HepG2 (cell line): ENCODE data around the gene CDC34. TPM values are rescaled to one million over a fixed set of nuclear protein-coding genes. Genes with fewer than 3 reads are reported as not detected.
A peak's percentile ranks its signal among the peaks of the same experiment; 100 is the strongest.

Experiments
- ARHGAP35 ChIP-seq: sonication (generic); formaldehyde crosslinking; IDR thresholded peaks from 2 replicates; pipeline ENCODE4 v1.9.0; 2022; ENCODE audit warnings: mild to moderate bottlenecking, inconsistent platforms, moderate library complexity, missing genetic modification reagents, borderline replicate concordance
- ELF3 ChIP-seq: IDR thresholded peaks from 2 replicates; pipeline ENCODE4 v1.6.1; 2016; ENCODE audit warnings: missing genetic modification reagents, missing compliant biosample characterization
- GATAD2A ChIP-seq: IDR thresholded peaks from 2 replicates; pipeline ENCODE4 v1.6.1; 2016
- MED8 ChIP-seq: sonication (generic); formaldehyde crosslinking; IDR thresholded peaks from 2 replicates; pipeline ENCODE4 v1.8.1; 2023; ENCODE audit warnings: mild to moderate bottlenecking, missing genetic modification reagents; ENCODE audit not compliant: insufficient replicate concordance
- MIER2 ChIP-seq: IDR thresholded peaks from 2 replicates; pipeline ENCODE4 v1.6.1; 2016; ENCODE audit warnings: missing biosample characterization, missing genetic modification reagents
- PCBP1 ChIP-seq: fragments of 200-400 bp; formaldehyde crosslinking; IDR thresholded peaks from 2 replicates; pipeline ENCODE4 v1.6.1; 2017; ENCODE audit warnings: mild to moderate bottlenecking, low read depth, low read length, borderline replicate concordance
- SKI ChIP-seq: fragments of 450-650 bp; IDR thresholded peaks from one replicate; pipeline ENCODE4 v1.6.1; 2018; ENCODE audit warnings: mild to moderate bottlenecking; ENCODE audit not compliant: partially characterized antibody
- TCF12 ChIP-seq, 2 experiments: fragments of 450-650 bp in 1 of 2; sonication (generic) in 1 of 2; formaldehyde crosslinking in 1 of 2; IDR thresholded peaks; 2 replicates each; pipeline versions ENCODE4 v1.6.1 to v1.8.0; 2017 to 2022; ENCODE audit warnings: antibody characterized with exemption in 1 of 2, mild to moderate bottlenecking in 1 of 2, missing genetic modification reagents in 1 of 2, moderate library complexity in 1 of 2
- ZNF350 ChIP-seq: sonication (generic); formaldehyde crosslinking; IDR thresholded peaks from 2 replicates; pipeline ENCODE4 v1.4.0; 2020; ENCODE audit warnings: mild to moderate bottlenecking, low read depth, missing genetic modification reagents, borderline replicate concordance
- ZNF644 ChIP-seq: IDR thresholded peaks from 2 replicates; pipeline ENCODE4 v1.6.1; 2016; ENCODE audit warnings: low read depth
- ZNF788 ChIP-seq: sonication (generic); formaldehyde crosslinking; IDR thresholded peaks from 2 replicates; pipeline ENCODE4 v1.5.0; 2020; ENCODE audit warnings: mild to moderate bottlenecking, missing genetic modification reagents, borderline replicate concordance
- polyA plus RNA-seq, 8 experiments: library from polyadenylated mRNA; depleted of rRNA in 3 of 8; stranded (reverse) in 7 of 8; unstranded in 1 of 8; fragments of >200 nt; fragmentation: Illumina TruSeq in 4 of 8; extraction: Trizol in 4 of 8; gene quantifications; 2 replicates each; pipeline versions ENCODE4 v1.2.1 to v1.2.3, GENCODE V29; 2011 to 2016; ENCODE audit warnings: low read depth in 4 of 8, missing spikeins in 1 of 8, mixed read lengths in 1 of 8; ENCODE audit not compliant: insufficient read depth in 1 of 8
- total RNA-seq, 5 experiments: library from RNA; depleted of rRNA; stranded (reverse); fragments of >200 nt; fragmentation: Illumina TruSeq; extraction: Trizol; gene quantifications; 2 replicates each; pipeline ENCODE4 v1.2.3, GENCODE V29; 2016; ENCODE audit warnings: low read depth in 1 of 5
- TF ChIP-seq, protein P1 (sequence below): sonication (generic); formaldehyde crosslinking; IDR thresholded peaks from 2 replicates; pipeline ENCODE4 v1.4.0; 2020; ENCODE audit warnings: missing genetic modification reagents, borderline replicate concordance
- TF ChIP-seq, protein P2 (sequence below): sonication (generic); formaldehyde crosslinking; IDR thresholded peaks from 2 replicates; pipeline ENCODE4 v1.5.1; 2020; ENCODE audit warnings: mild to moderate bottlenecking, moderate library complexity, missing genetic modification reagents
- TF ChIP-seq, protein P3 (sequence below): sonication (generic); formaldehyde crosslinking; IDR thresholded peaks from 2 replicates; pipeline ENCODE4 v1.4.0; 2020; ENCODE audit warnings: missing genetic modification reagents, mild to moderate bottlenecking, borderline replicate concordance
- TF ChIP-seq, protein P4 (sequence below): sonication (generic); formaldehyde crosslinking; IDR thresholded peaks from 2 replicates; pipeline ENCODE4 v1.4.0; 2020; ENCODE audit warnings: missing genetic modification reagents
- TF ChIP-seq, protein P5 (sequence below): sonication (generic); formaldehyde crosslinking; IDR thresholded peaks from 2 replicates; pipeline ENCODE4 v1.5.0; 2020; ENCODE audit warnings: missing genetic modification reagents, mild to moderate bottlenecking, borderline replicate concordance

CDC34 gene
- total and polyA plus RNA-seq, 2 of the 13 experiments (the other 11 are each of a cell fraction or from before 2014, with no cell fraction given): 138 to 150 TPM

DNA sequence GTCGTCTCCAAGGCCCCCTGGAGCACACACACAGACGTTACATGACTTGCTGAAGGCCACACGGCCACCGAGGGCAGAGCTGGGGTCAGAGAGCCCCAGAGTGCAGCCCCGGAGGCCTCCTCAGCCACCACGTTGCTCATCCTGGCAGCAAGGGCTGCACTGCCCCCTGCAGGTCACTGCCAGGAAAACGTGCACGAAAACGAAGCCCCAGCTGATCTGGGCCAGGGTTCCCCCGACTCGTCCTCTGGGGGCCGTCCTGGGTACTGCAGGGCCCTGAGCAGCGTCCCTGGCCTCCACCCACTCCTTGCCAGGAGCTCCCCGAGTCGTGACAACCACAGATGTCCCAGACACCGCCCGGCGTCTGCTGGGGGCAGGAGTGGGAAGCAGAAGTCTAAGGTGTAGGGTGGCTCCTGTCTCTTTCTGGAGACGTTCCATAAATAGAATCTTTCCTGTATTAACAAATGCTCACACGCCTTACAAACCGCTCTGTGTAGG is 20.9 kb upstream of the CDC34 start (continued):
- TF ChIP-seq, protein P1, sequence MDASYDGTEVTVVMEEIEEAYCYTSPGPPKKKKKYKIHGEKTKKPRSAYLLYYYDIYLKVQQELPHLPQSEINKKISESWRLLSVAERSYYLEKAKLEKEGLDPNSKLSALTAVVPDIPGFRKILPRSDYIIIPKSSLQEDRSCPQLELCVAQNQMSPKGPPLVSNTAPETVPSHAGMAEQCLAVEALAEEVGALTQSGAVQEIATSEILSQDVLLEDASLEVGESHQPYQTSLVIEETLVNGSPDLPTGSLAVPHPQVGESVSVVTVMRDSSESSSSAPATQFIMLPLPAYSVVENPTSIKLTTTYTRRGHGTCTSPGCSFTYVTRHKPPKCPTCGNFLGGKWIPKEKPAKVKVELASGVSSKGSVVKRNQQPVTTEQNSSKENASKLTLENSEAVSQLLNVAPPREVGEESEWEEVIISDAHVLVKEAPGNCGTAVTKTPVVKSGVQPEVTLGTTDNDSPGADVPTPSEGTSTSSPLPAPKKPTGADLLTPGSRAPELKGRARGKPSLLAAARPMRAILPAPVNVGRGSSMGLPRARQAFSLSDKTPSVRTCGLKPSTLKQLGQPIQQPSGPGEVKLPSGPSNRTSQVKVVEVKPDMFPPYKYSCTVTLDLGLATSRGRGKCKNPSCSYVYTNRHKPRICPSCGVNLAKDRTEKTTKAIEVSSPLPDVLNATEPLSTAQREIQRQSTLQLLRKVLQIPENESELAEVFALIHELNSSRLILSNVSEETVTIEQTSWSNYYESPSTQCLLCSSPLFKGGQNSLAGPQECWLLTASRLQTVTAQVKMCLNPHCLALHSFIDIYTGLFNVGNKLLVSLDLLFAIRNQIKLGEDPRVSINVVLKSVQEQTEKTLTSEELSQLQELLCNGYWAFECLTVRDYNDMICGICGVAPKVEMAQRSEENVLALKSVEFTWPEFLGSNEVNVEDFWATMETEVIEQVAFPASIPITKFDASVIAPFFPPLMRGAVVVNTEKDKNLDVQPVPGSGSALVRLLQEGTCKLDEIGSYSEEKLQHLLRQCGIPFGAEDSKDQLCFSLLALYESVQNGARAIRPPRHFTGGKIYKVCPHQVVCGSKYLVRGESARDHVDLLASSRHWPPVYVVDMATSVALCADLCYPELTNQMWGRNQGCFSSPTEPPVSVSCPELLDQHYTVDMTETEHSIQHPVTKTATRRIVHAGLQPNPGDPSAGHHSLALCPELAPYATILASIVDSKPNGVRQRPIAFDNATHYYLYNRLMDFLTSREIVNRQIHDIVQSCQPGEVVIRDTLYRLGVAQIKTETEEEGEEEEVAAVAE: peak; percentile 33; the same call in 1 of the 2 replicates
- TF ChIP-seq TCF12 (IDR thresholded peaks at IDR 0.05): no peak
- no peak for TF ChIP-seq TCF12 (CRISPR knock-in tag; IDR thresholded peaks at IDR 0.05)
- peak; percentile 67 for TF ChIP-seq GATAD2A (CRISPR knock-in tag)
- TF ChIP-seq, protein P2, sequence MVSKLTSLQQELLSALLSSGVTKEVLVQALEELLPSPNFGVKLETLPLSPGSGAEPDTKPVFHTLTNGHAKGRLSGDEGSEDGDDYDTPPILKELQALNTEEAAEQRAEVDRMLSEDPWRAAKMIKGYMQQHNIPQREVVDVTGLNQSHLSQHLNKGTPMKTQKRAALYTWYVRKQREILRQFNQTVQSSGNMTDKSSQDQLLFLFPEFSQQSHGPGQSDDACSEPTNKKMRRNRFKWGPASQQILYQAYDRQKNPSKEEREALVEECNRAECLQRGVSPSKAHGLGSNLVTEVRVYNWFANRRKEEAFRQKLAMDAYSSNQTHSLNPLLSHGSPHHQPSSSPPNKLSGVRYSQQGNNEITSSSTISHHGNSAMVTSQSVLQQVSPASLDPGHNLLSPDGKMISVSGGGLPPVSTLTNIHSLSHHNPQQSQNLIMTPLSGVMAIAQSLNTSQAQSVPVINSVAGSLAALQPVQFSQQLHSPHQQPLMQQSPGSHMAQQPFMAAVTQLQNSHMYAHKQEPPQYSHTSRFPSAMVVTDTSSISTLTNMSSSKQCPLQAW (CRISPR knock-in tag): 0 out of 2 replicates have a peak, but pooled peaks have one; percentile 26
- no peak for TF ChIP-seq MED8 (CRISPR knock-in tag)
- peak; percentile 75; the same call in 1 of the 2 replicates for TF ChIP-seq ZNF644 (CRISPR knock-in tag)
- TF ChIP-seq, protein P3, sequence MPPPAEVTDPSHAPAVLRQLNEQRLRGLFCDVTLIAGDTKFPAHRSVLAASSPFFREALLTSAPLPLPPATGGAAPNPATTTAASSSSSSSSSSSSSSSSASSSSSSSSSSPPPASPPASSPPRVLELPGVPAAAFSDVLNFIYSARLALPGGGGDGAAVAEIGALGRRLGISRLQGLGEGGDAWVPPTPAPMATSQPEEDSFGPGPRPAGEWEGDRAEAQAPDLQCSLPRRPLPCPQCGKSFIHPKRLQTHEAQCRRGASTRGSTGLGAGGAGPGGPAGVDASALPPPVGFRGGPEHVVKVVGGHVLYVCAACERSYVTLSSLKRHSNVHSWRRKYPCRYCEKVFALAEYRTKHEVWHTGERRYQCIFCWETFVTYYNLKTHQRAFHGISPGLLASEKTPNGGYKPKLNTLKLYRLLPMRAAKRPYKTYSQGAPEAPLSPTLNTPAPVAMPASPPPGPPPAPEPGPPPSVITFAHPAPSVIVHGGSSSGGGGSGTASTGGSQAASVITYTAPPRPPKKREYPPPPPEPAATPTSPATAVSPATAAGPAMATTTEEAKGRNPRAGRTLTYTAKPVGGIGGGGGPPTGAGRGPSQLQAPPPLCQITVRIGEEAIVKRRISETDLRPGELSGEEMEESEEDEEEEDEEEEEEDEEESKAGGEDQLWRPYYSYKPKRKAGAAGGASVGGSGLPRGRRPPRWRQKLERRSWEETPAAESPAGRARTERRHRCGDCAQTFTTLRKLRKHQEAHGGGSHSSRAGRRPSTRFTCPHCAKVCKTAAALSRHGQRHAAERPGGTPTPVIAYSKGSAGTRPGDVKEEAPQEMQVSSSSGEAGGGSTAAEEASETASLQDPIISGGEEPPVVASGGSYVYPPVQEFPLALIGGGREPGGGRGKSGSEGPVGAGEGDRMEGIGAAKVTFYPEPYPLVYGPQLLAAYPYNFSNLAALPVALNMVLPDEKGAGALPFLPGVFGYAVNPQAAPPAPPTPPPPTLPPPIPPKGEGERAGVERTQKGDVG (CRISPR knock-in tag): peak; percentile 51; the same call in 1 of the 2 replicates
- TF ChIP-seq ARHGAP35 (CRISPR knock-in tag): no peak
- 0 out of 2 replicates have a peak, but pooled peaks have one; percentile 13 for TF ChIP-seq ELF3
- peak; percentile 79; the same call in 1 of the 2 replicates for TF ChIP-seq ZNF788 (CRISPR knock-in tag)
- peak; percentile 65; the same call in 1 of the 2 replicates for TF ChIP-seq ZNF350 (CRISPR knock-in tag)
- TF ChIP-seq PCBP1: 0 out of 2 replicates have a peak, but pooled peaks have one; percentile 62
- 0 out of 2 replicates have a peak, but pooled peaks have one; percentile 33 for TF ChIP-seq MIER2 (CRISPR knock-in tag)
- TF ChIP-seq, protein P4, sequence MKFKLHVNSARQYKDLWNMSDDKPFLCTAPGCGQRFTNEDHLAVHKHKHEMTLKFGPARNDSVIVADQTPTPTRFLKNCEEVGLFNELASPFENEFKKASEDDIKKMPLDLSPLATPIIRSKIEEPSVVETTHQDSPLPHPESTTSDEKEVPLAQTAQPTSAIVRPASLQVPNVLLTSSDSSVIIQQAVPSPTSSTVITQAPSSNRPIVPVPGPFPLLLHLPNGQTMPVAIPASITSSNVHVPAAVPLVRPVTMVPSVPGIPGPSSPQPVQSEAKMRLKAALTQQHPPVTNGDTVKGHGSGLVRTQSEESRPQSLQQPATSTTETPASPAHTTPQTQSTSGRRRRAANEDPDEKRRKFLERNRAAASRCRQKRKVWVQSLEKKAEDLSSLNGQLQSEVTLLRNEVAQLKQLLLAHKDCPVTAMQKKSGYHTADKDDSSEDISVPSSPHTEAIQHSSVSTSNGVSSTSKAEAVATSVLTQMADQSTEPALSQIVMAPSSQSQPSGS (CRISPR knock-in tag): peak; percentile 82
- peak; percentile 11 for TF ChIP-seq SKI
- TF ChIP-seq, protein P5, sequence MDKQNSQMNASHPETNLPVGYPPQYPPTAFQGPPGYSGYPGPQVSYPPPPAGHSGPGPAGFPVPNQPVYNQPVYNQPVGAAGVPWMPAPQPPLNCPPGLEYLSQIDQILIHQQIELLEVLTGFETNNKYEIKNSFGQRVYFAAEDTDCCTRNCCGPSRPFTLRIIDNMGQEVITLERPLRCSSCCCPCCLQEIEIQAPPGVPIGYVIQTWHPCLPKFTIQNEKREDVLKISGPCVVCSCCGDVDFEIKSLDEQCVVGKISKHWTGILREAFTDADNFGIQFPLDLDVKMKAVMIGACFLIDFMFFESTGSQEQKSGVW (CRISPR knock-in tag): no peak
